ENCODE results near the gene ATP5ME. TPM values are rescaled to one million over a fixed set of nuclear protein-coding genes. Genes with fewer than 3 reads are reported as not detected.

Gene ATP5ME
- total and polyA plus RNA-seq, 2 of the 13 experiments (the other 11 are each of a cell fraction or from before 2014, with no cell fraction given), result 305 to 753 TPM

DNA sequence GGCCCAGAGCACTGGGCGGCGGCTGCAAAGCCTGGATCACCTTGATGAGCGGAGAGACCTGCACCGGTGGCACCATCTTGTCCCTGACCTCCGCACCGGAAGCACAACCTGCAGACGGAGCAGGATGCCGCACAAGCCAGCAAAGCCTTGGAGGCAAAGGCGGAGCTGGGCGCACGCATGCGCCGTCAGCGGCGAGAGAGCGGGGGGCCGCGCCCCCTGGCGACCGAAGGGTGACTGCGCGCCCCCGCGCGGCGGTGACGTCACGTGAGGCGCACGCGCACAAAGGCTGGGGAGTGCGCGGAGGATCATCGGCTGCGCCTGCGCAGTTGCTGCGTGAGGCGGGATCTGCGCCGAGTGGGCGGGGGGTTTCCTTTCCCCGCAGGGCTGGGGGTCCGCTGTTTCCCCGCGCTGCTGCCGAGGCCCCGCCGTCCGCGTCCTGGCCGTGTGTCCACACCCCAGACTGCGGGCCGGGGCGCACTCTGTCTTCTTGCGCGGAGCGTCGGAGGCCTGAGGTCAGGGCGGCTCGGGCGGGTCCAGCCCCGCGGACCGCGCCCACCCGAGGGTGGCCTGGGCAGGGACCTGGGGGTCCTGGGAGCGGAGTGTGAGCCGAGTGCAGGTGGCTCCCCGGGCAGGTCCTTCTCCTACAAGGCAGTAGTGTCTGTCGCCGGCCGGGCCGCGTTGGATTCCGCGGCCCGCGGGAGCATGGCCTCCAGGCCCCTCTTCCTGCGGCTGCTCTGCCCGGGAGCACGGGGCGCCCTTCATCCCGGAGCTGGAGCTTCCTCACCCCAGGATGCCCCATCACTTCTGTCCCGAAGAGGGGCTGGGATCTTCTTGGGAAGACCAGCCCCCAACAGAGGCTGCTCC, at the start of gene ATP5ME, which contains the start of gene MYL5 (continued):
- peak; percentile 77; the same call in 1 of the 2 replicates for TF ChIP-seq PAX8 (CRISPR knock-in tag; IDR thresholded peaks at IDR 0.05; ENCODE audit: borderline replicate concordance)
- TF ChIP-seq ZEB1 (IDR thresholded peaks at IDR 0.05; ENCODE audit: insufficient replicate concordance, low read depth), result no peak
- peak; percentile 76; the same call in 1 of the 2 replicates for TF ChIP-seq ZNF33B (CRISPR knock-in tag; IDR thresholded peaks at IDR 0.05)
- TF ChIP-seq, protein P1, sequence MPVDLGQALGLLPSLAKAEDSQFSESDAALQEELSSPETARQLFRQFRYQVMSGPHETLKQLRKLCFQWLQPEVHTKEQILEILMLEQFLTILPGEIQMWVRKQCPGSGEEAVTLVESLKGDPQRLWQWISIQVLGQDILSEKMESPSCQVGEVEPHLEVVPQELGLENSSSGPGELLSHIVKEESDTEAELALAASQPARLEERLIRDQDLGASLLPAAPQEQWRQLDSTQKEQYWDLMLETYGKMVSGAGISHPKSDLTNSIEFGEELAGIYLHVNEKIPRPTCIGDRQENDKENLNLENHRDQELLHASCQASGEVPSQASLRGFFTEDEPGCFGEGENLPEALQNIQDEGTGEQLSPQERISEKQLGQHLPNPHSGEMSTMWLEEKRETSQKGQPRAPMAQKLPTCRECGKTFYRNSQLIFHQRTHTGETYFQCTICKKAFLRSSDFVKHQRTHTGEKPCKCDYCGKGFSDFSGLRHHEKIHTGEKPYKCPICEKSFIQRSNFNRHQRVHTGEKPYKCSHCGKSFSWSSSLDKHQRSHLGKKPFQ (CRISPR knock-in tag; IDR thresholded peaks at IDR 0.05; ENCODE audit: insufficient replicate concordance), result peak; percentile 79
- peak; percentile 75 for TF ChIP-seq SAP130 (CRISPR knock-in tag; IDR thresholded peaks at IDR 0.05; ENCODE audit: low read depth)
- TF ChIP-seq, protein P2, sequence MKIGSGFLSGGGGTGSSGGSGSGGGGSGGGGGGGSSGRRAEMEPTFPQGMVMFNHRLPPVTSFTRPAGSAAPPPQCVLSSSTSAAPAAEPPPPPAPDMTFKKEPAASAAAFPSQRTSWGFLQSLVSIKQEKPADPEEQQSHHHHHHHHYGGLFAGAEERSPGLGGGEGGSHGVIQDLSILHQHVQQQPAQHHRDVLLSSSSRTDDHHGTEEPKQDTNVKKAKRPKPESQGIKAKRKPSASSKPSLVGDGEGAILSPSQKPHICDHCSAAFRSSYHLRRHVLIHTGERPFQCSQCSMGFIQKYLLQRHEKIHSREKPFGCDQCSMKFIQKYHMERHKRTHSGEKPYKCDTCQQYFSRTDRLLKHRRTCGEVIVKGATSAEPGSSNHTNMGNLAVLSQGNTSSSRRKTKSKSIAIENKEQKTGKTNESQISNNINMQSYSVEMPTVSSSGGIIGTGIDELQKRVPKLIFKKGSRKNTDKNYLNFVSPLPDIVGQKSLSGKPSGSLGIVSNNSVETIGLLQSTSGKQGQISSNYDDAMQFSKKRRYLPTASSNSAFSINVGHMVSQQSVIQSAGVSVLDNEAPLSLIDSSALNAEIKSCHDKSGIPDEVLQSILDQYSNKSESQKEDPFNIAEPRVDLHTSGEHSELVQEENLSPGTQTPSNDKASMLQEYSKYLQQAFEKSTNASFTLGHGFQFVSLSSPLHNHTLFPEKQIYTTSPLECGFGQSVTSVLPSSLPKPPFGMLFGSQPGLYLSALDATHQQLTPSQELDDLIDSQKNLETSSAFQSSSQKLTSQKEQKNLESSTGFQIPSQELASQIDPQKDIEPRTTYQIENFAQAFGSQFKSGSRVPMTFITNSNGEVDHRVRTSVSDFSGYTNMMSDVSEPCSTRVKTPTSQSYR (CRISPR knock-in tag; IDR thresholded peaks at IDR 0.05; ENCODE audit: borderline replicate concordance), result no peak; the same call in 1 of the 2 replicates
- no peak for TF ChIP-seq CC2D1A (CRISPR knock-in tag; IDR thresholded peaks at IDR 0.05)
- TF ChIP-seq ZHX1 (CRISPR knock-in tag; IDR thresholded peaks at IDR 0.05; ENCODE audit: low read depth), result peak; percentile 75; the same call in 1 of the 2 replicates
- TF ChIP-seq ZSCAN31 (CRISPR knock-in tag; IDR thresholded peaks at IDR 0.05; ENCODE audit: low read depth), result no peak
- TF ChIP-seq SP1 (IDR thresholded peaks at IDR 0.05), result no peak
- TF ChIP-seq SP1 (CRISPR knock-in tag; IDR thresholded peaks at IDR 0.05), result peak; percentile 63
- peak; percentile 90 for TF ChIP-seq XRCC5 (optimal IDR thresholded peaks at IDR 0.05; ENCODE audit: low read length)

All from HepG2 (cell line).